GM19438 (cell line): ENCODE data around the gene RPTOR.
"Not testable (repeated sequence)": the region's sequence is repeated elsewhere in the genome, so short reads cannot be mapped to it uniquely, and the experiment has no call there.

Experiments used
- ATAC-seq: cut with Tn5 transposase; IDR thresholded peaks from one replicate; pipeline ENCODE4 v1.9.1; 2021; ENCODE audit warnings: low read depth; ENCODE audit not compliant: unreplicated experiment

RPTOR gene

GRCh38 chr17:80730739-80731138, 186.1 kb downstream of the RPTOR start:
- no peak for ATAC-seq

- ATAC-seq, result no peak
These were observed 186.7 kb downstream of the RPTOR start for GRCh38 chr17:80731323-80731722.

- no peak for ATAC-seq
These were observed 187.6 kb downstream of the RPTOR start for GRCh38 chr17:80732268-80732667.

- ATAC-seq, result peak; percentile 90
These were observed 192.7 kb downstream of the RPTOR start for GRCh38 chr17:80737106-80738019.

- no peak for ATAC-seq
These were observed 193.6 kb downstream of the RPTOR start for GRCh38 chr17:80738020-80738808.

GRCh38 chr17:80738987-80739730, 194.5 kb downstream of the RPTOR start:
- ATAC-seq, result no peak

GRCh38 chr17:80740141-80740540, 195.5 kb downstream of the RPTOR start:
- no peak for ATAC-seq

- no peak for ATAC-seq
These were observed 197.5 kb downstream of the RPTOR start for GRCh38 chr17:80742091-80742490.

GRCh38 chr17:80742581-80743180, 198.0 kb downstream of the RPTOR start:
- ATAC-seq, result no peak

- ATAC-seq, result no peak
These were observed 198.6 kb downstream of the RPTOR start for GRCh38 chr17:80743181-80743771.

- not testable (repeated sequence) for ATAC-seq
These were observed 199.3 kb downstream of the RPTOR start for GRCh38 chr17:80743973-80744372.

- not testable (repeated sequence) for ATAC-seq
These were observed 200.1 kb downstream of the RPTOR start for GRCh38 chr17:80744725-80745124.

GRCh38 chr17:80745183-80745582, 200.5 kb downstream of the RPTOR start:
- ATAC-seq, result no peak

- ATAC-seq, result no peak
These were observed 201.8 kb downstream of the RPTOR start for GRCh38 chr17:80746262-80746935.

- ATAC-seq, result no peak
These were observed 202.8 kb downstream of the RPTOR start for GRCh38 chr17:80747469-80747868.

- ATAC-seq, result no peak
These were observed 205.0 kb downstream of the RPTOR start for GRCh38 chr17:80749611-80750010.

GRCh38 chr17:80750263-80750662, 205.6 kb downstream of the RPTOR start:
- ATAC-seq, result no peak

GRCh38 chr17:80751070-80751945, 206.7 kb downstream of the RPTOR start:
- no peak for ATAC-seq
